ENCODE measurements around the gene MYCN.
"Not testable (repeated sequence)": the region's sequence is repeated elsewhere in the genome, so short reads cannot be mapped to it uniquely, and the experiment has no call there.

Gene MYCN

DNA sequence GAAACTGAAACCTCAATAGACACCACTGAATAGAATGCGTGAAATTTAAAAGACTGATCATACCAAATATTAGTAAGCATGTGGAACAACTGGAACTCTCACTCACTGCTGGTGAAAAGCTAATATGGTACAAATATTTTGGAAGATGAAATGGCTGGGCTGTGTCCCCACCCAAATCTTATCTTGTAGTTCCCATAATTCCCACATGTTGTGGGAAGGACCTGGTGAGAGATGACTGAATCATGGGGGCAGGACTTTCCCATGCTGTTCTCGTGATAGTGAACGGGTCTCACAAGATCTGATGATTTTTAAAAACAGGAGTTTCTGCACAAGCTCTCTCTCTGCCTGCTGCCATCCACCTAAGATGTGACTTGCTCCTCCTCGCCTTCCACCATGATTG lies 32.0 kb upstream of the MYCN start:
- no peak for DNase-seq

GRCh38 chr2:15909157-15909556 lies 31.2 kb upstream of the MYCN start:
- DNase-seq, result no peak

DNA sequence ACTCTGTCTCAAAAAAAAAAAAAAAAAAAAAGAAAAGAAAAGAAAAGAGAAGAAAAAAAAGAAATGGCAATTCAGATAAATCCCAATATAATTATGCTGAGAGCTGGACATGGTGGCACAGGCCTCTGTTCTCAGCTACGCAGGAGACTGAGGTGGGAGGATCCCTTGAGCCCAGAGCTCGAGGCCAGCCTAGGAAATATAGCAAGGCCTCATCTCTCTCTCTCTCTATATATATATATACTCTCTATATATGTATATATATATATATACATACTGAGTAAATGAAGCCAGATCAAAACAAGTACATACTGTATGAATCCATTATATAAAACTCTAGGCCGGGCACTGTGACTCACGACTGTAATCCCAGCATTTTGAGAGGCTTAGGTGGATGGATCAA lies 30.6 kb upstream of the MYCN start:
- DNase-seq, result no peak

GRCh38 chr2:15911270-15911669 lies 29.1 kb upstream of the MYCN start:
- not testable (repeated sequence) for DNase-seq

DNA sequence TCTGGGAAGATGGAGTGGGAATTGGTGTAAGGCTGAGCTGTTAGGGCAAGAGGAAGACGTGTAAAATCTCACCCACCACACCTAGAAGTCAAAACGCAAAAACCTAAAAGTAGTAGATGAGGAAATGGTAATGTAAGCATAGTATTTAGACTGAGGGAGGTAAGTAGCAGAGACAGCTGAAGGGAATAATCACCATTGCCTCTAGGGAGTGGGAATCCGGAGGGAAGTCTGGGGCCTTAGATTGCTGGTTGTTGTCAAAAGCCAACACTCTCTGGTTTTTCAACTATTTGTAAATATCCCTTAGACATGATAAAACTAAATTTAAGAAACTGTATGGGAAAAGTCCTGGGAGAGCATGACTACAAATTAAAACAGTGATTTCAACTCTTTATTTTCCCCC lies 28.7 kb upstream of the MYCN start:
- DNase-seq, result no peak

DNA sequence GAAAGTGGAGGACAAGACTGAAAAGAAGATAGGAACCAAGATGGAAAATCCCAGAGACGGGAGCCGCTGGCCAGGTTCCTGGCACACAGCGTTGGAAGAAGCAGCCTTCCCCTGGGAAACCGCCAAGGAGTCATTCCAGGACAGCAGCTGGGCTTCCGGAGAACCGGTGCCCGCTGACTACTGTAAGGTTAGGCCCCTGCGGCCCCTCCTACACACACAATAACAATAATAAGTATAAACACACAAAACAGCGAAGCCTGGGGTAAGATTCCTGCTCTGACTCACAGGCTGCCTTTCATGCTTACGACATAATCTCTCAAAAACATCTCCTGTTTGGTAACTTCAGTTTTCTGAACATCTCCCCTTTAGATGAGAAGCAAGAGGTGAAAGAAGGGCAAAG lies 28.1 kb upstream of the MYCN start:
- no peak for DNase-seq

DNA sequence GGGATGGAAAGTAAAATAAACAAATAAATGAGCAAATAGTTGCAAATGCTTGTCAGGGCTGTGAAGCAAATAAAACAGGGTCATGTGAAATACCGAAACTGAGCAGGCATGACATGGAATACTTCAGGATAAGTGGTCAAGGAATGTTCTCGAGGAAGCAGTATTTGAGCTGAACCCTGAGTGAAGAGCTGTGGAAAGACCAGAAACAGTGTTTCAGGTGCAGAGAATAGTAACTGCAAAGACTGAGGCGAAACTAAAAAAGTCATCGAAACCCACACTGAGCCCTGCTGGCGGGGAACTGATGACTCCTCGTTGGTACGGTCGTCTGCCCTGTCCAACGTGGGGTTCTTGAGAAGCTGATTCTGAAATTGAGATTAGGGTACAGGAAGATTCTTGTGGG lies 27.2 kb upstream of the MYCN start:
- DNase-seq, result no peak

DNA sequence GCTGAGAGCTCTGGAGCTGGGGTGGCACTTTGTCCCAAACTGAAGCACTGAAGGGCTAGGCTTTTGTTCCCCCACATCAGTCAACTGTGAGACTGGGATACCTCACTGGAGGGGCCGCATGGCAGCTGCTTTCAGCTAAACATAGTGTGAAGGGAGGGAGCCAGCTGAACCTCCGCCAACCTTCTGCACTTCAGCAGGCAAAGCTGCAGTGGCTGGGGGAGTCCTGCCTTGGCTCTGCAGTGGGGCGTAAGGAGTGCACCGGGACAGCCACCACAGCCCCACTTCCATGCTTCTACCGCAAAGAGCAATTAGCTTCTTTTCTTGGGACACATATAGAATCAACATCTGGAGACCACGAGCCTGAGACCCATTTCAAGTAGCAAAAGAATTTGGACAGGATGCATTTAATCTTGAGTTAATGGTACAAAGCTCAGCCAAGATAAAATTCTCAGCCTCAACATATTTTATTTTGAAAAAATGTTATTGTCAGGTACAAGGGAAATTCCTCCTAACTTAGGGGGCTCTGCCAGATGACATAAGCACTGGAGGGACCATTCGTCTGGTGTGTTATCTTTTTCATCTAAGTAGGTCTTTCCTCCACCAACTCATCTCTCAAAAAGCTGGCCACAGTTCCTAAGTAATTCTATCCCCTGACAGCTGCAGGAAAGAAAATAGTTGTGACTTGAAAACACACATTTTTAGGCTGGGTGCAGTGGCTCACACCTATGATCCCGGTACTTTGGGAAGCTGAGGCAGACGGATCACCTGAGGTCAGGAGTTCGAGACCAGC lies 25.6 kb upstream of the MYCN start:
- no peak for DNase-seq

DNA sequence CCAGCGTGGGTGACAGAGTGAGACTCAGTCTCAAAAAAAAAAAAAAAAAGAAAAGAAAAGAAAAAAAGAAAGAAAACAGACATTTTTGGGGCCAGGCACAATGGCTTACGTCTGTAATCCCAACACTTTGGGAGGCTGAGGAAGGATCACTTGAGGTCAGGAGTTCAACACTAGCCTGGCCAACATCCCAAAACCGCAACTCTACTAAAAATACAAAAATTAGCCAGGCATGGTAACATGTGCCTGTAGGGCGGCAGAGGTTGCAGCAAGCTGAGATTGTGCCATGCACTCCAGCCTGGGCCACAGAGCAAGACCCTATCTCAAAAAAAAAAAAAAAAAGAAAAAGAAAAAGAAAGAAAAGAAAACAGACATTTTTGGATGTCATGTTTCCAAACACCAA lies 24.8 kb upstream of the MYCN start:
- DNase-seq, result not testable (repeated sequence)

- no peak for DNase-seq
These were observed 24.0 kb upstream of the MYCN start for GRCh38 chr2:15916336-15916735.

DNA sequence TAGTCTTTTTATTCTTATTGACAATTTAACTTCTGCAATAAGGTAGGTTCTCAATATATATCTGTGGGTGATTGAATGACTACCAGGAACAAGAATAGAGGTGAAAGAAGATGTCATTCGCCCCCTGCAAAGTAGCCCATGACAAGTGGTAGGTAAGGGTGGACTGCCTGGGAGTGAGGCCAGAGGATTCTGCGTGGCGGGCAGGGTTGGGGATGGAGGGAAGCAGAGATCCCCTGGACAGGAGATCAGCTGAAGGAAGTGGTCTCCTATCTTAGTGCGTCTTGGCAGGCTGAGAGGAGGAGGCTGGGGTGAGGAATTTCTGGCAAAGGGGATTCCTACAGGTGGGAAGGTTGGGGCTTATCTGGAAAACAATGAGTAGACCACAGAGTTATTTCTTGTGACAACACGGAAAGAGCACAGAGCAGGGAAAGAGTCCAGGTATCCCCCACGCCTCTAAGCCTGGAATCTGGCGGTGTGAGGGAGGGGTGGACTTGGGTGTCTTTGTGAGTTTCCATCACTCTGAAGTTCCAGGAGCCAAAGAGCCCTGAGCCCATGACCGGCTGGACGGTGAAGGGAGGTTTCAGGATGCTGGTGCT lies 21.5 kb upstream of the MYCN start:
- DNase-seq, result no peak

- no peak for DNase-seq
These were observed 20.5 kb upstream of the MYCN start for GRCh38 chr2:15919716-15920434.

- DNase-seq, result no peak
These were observed 19.7 kb upstream of the MYCN start for GRCh38 chr2:15920696-15921095.

DNA sequence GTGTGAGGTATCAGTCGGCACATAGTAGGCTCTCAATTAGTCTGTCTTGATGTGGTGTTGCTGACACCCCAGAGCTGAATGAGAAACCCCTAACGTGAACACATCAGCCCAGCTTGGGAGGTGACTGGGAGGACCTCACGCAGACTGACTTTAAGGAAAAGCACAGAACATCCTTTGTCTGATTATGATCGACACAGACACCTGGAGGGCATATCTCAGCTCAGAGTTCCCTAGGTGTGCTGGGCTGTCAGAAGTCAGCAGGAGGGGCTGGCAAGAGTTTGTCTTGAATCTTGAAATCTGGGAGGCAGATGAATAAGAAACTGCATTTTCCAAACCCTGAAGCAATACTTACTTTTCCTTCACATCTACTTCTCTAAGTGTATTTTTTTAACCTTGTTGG lies 16.8 kb upstream of the MYCN start:
- DNase-seq, result no peak

DNA sequence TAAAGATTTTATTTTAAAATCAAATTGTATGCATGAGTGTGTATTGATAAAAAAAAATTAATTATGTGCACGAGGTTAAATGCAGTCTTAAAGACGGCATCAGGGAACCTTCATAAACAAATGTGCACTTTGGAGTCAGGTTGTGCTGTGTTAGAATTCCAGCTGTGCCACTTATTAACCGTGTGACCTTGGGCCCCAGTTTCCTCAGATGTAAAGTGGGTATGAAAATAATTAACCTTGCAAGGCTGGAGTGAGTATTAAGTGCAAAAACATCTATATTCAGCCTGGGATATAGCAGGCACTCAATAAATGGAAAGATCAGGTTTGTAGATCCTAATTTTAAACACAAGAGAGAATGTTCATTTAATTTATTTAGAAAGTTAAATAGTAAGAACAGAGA lies 14.5 kb upstream of the MYCN start:
- no peak for DNase-seq

- no peak for DNase-seq
These were observed 14.1 kb upstream of the MYCN start for GRCh38 chr2:15926252-15926651.

DNA sequence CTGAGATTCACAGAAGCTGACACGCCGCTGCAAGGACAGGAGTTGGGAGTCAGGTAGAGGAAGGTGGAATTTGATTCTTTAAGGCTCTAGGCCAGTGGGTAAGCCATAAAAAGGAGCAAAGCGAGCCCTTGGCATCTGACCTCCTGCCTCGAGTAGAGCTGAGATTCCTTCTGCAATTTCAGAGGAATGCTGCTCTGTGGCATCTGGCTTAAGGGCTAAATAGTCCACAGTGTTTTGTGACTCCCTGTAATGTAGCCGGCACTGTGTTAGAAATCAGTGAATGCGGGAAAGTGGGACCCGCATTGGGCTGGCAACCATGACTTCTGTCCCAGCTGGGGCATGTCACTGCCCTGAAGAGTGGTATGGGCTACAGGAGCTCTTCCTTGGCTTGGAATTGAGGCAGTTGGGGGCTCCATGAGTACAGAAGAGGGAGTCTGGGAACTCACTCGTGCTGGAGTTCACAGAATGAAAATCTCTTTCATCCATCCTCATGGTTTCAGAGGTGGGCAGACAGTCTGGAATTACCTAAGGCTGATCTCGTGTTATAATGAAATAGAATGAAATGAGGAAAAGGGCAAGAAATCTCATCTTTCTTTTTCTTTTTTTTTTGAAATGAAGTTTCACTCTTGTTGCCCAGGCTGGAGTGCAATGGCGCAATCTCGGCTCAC lies 12.7 kb upstream of the MYCN start:
- no peak for DNase-seq

DNA sequence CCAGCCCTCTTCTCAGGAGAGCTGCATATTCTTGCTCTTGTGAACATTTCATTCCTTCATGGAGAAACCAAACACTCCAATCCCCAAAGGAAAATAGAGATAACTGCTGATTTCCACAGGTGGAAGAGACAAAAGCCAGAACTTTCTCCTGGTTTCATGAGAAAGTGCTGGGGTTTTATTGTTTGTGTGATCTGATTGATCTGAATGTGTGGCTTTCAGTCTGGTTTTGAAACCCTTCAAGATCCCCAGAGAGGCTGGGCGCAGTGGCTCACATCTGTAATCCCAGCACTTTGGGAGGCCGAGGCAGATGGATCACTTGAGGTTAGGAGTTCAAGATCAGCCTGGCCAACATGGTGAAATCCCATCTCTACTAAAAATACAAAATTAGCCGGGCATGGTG lies 11.3 kb upstream of the MYCN start:
- DNase-seq, result not testable (repeated sequence)

DNA sequence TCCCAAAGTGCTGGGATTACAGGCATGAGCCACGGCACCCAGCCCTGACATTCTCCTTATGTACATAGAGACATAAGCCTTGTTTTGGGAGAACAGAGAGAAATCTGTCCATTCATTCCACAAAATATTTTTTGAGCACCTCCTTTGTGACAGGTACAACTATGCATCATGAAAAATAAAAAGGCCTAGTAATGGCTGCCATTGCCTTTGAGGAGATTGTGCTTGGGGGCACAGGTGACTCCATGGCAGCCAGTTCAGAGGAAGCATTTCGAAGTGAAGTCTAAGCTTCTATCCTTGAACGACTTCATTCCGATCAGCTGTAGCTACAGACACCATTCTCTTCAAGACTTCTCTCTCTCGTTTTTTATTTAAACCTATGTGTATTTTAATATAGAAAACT lies 10.5 kb upstream of the MYCN start:
- DNase-seq, result no peak

DNA sequence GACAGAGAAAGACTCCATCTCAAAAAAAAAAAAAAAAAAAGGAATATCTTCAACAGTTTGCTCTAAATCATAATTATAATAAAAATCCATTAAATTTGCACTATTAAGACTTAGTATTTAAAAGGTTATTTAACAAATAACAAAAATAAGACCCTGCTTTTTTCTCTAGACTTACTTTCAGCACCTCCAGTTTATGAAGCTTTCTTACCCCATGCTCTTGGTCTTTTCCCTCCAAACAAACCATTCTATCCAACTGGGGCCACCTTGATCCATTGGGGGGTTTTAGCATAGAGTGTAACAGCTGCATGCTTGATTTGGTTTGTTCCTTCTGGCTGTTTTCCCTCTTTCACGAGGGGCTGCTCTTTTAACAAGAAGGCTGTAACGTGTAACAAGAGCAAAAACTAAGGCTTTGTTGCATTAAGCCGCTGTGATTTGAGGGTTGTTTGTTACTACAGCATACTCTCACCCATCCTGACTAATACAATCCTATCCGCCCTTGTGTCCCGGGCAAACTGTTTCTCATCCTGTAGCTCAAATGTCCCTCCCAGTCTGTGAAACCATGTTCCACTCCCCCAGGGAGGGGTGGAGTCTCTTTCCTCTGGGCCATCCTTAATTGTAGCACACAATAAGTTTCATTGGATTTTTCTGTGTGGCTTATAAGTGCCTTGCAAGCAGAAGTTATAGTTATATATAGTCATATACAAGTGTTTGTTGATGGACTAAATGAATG lies 9.6 kb upstream of the MYCN start:
- no peak for DNase-seq

- DNase-seq, result no peak
These were observed 8.9 kb upstream of the MYCN start for GRCh38 chr2:15931319-15931890.

- DNase-seq, result no peak
These were observed 8.4 kb upstream of the MYCN start for GRCh38 chr2:15931950-15932349.
